CD14-positive monocyte (primary cell): ENCODE measurements around the gene C10orf67. TPM values are rescaled to one million over a fixed set of nuclear protein-coding genes. Genes with fewer than 3 reads are reported as not detected.
"Not testable (repeated sequence)": the region's sequence is repeated elsewhere in the genome, so short reads cannot be mapped to it uniquely, and the experiment has no call there.

Source experiments
- DNase-seq, 3 donors: peaks; one replicate each; pipeline ENCODE4 v3.0.0-alpha.2; 2011 to 2022
- H2AFZ ChIP-seq: 2 replicates; pipeline ENCODE4 v1.6.0; 2012; ENCODE audit warnings: mild to moderate bottlenecking, low read depth, low read length, inconsistent platforms; ENCODE audit not compliant: insufficient read depth, poor library complexity, severe bottlenecking
- H3K27ac ChIP-seq, 2 donors: 1 replicate in 1 of 2; 2 replicates in 1 of 2; pipeline ENCODE4 v1.5.1; 2012 to 2013; ENCODE audit warnings: low read length in 2 of 2, control low read depth in 1 of 2, inconsistent platforms in 1 of 2, low read depth in 1 of 2, mild to moderate bottlenecking in 1 of 2
- H3K27me3 ChIP-seq, 2 donors: one replicate each; pipeline versions ENCODE4 v1.6.0 to v1.6.1; 2011 to 2013; ENCODE audit warnings: low read length in 2 of 2; ENCODE audit not compliant: control insufficient read depth in 2 of 2, insufficient read depth in 2 of 2
- H3K36me3 ChIP-seq, 2 donors: replicated peaks in 1 of 2; 1 replicate in 1 of 2; 2 replicates in 1 of 2; pipeline versions ENCODE4 v1.5.1 to v1.6.1; 2012 to 2013; ENCODE audit warnings: low read length in 2 of 2, control low read depth in 1 of 2, inconsistent platforms in 1 of 2, mild to moderate bottlenecking in 1 of 2; ENCODE audit not compliant: insufficient read depth in 2 of 2, control insufficient read depth in 1 of 2
- H3K4me1 ChIP-seq, 2 donors: 1 replicate in 1 of 2; 2 replicates in 1 of 2; pipeline versions ENCODE4 v1.5.1 to v1.6.1; 2012 to 2013; ENCODE audit warnings: low read length in 2 of 2, control low read depth in 1 of 2, inconsistent platforms in 1 of 2, mild to moderate bottlenecking in 1 of 2, moderate library complexity in 1 of 2; ENCODE audit not compliant: insufficient read depth in 2 of 2, control insufficient read depth in 1 of 2
- H3K4me2 ChIP-seq: replicated peaks from 2 replicates; pipeline ENCODE3; 2012; ENCODE audit warnings: low read length, moderate library complexity, mild to moderate bottlenecking; ENCODE audit not compliant: poor library complexity, severe bottlenecking; ENCODE audit errors: extremely low read depth
- H3K4me3 ChIP-seq, 3 experiments: fragments of 200-600 bp in 1 of 3; sonication (generic) in 1 of 3; replicated peaks in 1 of 3; 1 replicate in 2 of 3; 2 replicates in 1 of 3; pipeline ENCODE4 v1.5.1; 2011 to 2013; ENCODE audit warnings: low read length in 3 of 3, mild to moderate bottlenecking in 3 of 3, control low read depth in 2 of 3, low read depth in 2 of 3, inconsistent platforms in 1 of 3, moderate library complexity in 1 of 3
- H3K79me2 ChIP-seq: 2 replicates; pipeline ENCODE4 v1.6.0; 2012; ENCODE audit warnings: mild to moderate bottlenecking, control low read depth, inconsistent platforms, low read length, moderate library complexity; ENCODE audit not compliant: insufficient read depth
- H3K9ac ChIP-seq: 2 replicates; pipeline ENCODE4 v1.6.0; 2017; ENCODE audit warnings: low read length, mild to moderate bottlenecking; ENCODE audit not compliant: insufficient read depth, poor library complexity, severe bottlenecking
- H3K9me3 ChIP-seq, 2 donors: replicated peaks in 1 of 2; 1 replicate in 1 of 2; 2 replicates in 1 of 2; pipeline versions ENCODE4 v1.5.1 to v1.6.1; 2012 to 2013; ENCODE audit warnings: low read length in 2 of 2, control low read depth in 1 of 2; ENCODE audit not compliant: control insufficient read depth in 1 of 2, insufficient read depth in 1 of 2
- H4K20me1 ChIP-seq: 2 replicates; pipeline ENCODE4 v1.6.0; 2012; ENCODE audit warnings: mild to moderate bottlenecking, low read length, control low read depth, moderate library complexity; ENCODE audit not compliant: insufficient read depth
- H3K27ac Mint-ChIP-seq, 7 donors: one replicate each; pipeline ENCODE4 v1.8.0; 2020; ENCODE audit warnings: mild to moderate bottlenecking in 7 of 7, mixed read lengths in 7 of 7, moderate library complexity in 6 of 7, inconsistent platforms in 2 of 7
- H3K27me3 Mint-ChIP-seq, 3 donors: one replicate each; pipeline ENCODE4 v1.8.0; 2021 to 2022; ENCODE audit warnings: low read depth in 3 of 3, mild to moderate bottlenecking in 3 of 3, mixed read lengths in 3 of 3, moderate library complexity in 3 of 3, inconsistent platforms in 1 of 3
- H3K36me3 Mint-ChIP-seq, 2 donors: one replicate each; pipeline ENCODE4 v1.8.0; 2020; ENCODE audit warnings: mixed read lengths in 2 of 2, inconsistent platforms in 1 of 2, mild to moderate bottlenecking in 1 of 2
- H3K4me1 Mint-ChIP-seq: one replicate; pipeline ENCODE4 v1.8.0; 2020; ENCODE audit warnings: mild to moderate bottlenecking, mixed read lengths
- H3K4me3 Mint-ChIP-seq, 2 donors: one replicate each; pipeline ENCODE4 v1.8.0; 2020; ENCODE audit warnings: mild to moderate bottlenecking in 2 of 2, mixed read lengths in 2 of 2, moderate library complexity in 1 of 2
- H3K9me3 Mint-ChIP-seq, 7 donors: one replicate each; pipeline ENCODE4 v1.8.0; 2020 to 2022; ENCODE audit warnings: mixed read lengths in 7 of 7, mild to moderate bottlenecking in 6 of 7, moderate library complexity in 6 of 7, inconsistent platforms in 2 of 7
- CTCF ChIP-seq: fragments of 200-600 bp; IDR thresholded peaks from one replicate; pipeline ENCODE4 v1.8.0; 2022; ENCODE audit warnings: antibody characterized with exemption, mild to moderate bottlenecking
- WGBS: methylation state at CpG from one replicate; pipeline ENCODE4 v1.1.5; 2013; ENCODE audit warnings: missing lambda C conversion rate; ENCODE audit not compliant: insufficient coverage; 5-methylcytosine and 5-hydroxymethylcytosine counted together
- intact Hi-C, 2 donors: fragments of 100-400 bp; cut with micrococcal nuclease; formaldehyde crosslinking; loops; one replicate each; pipeline versions ENCODE4 v1.15.0 to v1.15.1; 2023
- polyA plus RNA-seq, 3 donors: library from polyadenylated mRNA; depleted of rRNA in 1 of 3; unstranded in 2 of 3; stranded (reverse) in 1 of 3; fragments of 300-500 nt in 2 of 3; fragments of >200 nt in 1 of 3; fragmentation: Illumina TruSeq in 2 of 3; gene quantifications; 1 replicate in 2 of 3; 2 replicates in 1 of 3; pipeline ENCODE4 v1.2.3, GENCODE V29; 2012 to 2021

The C10orf67 gene
- polyA plus RNA-seq, 3 donors, result not detected

GRCh38 chr10:23368816-23369640 lies 24.4 kb upstream of the C10orf67 start:
- 0% methylated on average over 1 of the region's 7 CpGs for WGBS
- Histone ChIP-seq H3K36me3 (no peaks in the 10 kb centered on the region), H3K9me3 (no peaks in the 10 kb centered on the region), H3K9ac (no peak overlapping the region), H2AFZ (no peak overlapping the region), H3K4me3 (no peak overlapping the region), H3K79me2 (no peaks in the 10 kb centered on the region), H3K4me2 (no peak overlapping the region), H4K20me1 (no peaks in the 10 kb centered on the region), H3K27me3 (peaks cover 0 to 7% of the 10 kb centered on the region in 2 donors), H3K27ac (no peak overlapping the region), H3K4me1 (peaks cover under 1 to 2% of the 10 kb centered on the region in 2 donors)
- DNase-seq, result no peak
- Mint-ChIP-seq H3K4me3 (peak overlapping the region in 1 of 2 donors; percentile 31), H3K36me3 (no peaks in the 10 kb centered on the region), H3K27ac (no peak overlapping the region), H3K4me1 (peaks cover 14% of the 10 kb centered on the region), H3K9me3 (peaks cover 0 to 5% (median 2%) of the 10 kb centered on the region in 7 donors), H3K27me3 (peaks cover 7 to 21% (median 12%) of the 10 kb centered on the region in 3 donors)
- no peak for TF ChIP-seq CTCF
- intact Hi-C loops, result no loop called here

GRCh38 chr10:23367896-23368595 lies 23.4 kb upstream of the C10orf67 start:
- Histone ChIP-seq H3K27ac (no peak overlapping the region), H3K36me3 (no peaks in the 10 kb centered on the region), H3K79me2 (no peaks in the 10 kb centered on the region), H3K4me2 (no peak overlapping the region), H3K4me1 (no peaks in the 10 kb centered on the region), H3K27me3 (peaks cover 0 to 7% of the 10 kb centered on the region in 2 donors), H3K4me3 (no peak overlapping the region), H2AFZ (no peak overlapping the region), H3K9me3 (no peaks in the 10 kb centered on the region), H3K9ac (no peak overlapping the region), H4K20me1 (no peaks in the 10 kb centered on the region)
- Mint-ChIP-seq H3K9me3 (peaks cover 0 to 5% (median 2%) of the 10 kb centered on the region in 7 donors), H3K27ac (no peak overlapping the region), H3K36me3 (no peaks in the 10 kb centered on the region), H3K4me1 (peaks cover 9% of the 10 kb centered on the region), H3K27me3 (peaks cover 8 to 26% (median 14%) of the 10 kb centered on the region in 3 donors), H3K4me3 (no peak overlapping the region)
- 96% methylated on average over 3 of the region's 6 CpGs for WGBS
- TF ChIP-seq CTCF, result no peak
- DNase-seq, result no peak
- intact Hi-C loops, result no loop called here

- H3K9ac ChIP-seq, H3K9me3 ChIP-seq, H3K27ac ChIP-seq, H3K4me3 ChIP-seq, H3K27me3 ChIP-seq, H3K4me2 ChIP-seq, H2AFZ ChIP-seq, H3K36me3 Mint-ChIP-seq, H3K4me3 Mint-ChIP-seq, H3K4me1 ChIP-seq, intact Hi-C loops, H3K36me3 ChIP-seq, H3K9me3 Mint-ChIP-seq, DNase-seq, H3K4me1 Mint-ChIP-seq, H3K79me2 ChIP-seq, H4K20me1 ChIP-seq, H3K27ac Mint-ChIP-seq: not testable (repeated sequence)
- 100% methylated on average over 1 of the region's 4 CpGs for WGBS
- peaks cover 5 to 18% (median 7%) of the 10 kb centered on the region in 3 donors for H3K27me3 Mint-ChIP-seq
These were observed 20.9 kb upstream of the C10orf67 start for GRCh38 chr10:23365417-23366030.
